OCI-LY7 (cell line): ENCODE measurements around the gene FKBP10. TPM values are rescaled to one million over a fixed set of nuclear protein-coding genes. Genes with fewer than 3 reads are reported as not detected.
A peak's percentile ranks its signal among the peaks of the same experiment; 100 is the strongest.

Experiments used
- BruUV-seq: library from RNA; stranded (reverse); fragments of 400-500 nt; replicated peaks from 2 replicates; lab custom pipeline; 2021; lab: Mats Ljungman, UMichigan
- CTCF ChIA-PET: fragments of 300-600 bp; sonication (Branson Sonifier 250); formaldehyde crosslinking; loops from one replicate; lab custom pipeline; 2022; ENCODE audit warnings: antibody characterized with exemption; ENCODE audit not compliant: unreplicated experiment; lab: Charles Lee
- POLR2A ChIA-PET: fragments of 300-600 bp; sonication (Branson Sonifier 250); formaldehyde crosslinking; loops from one replicate; lab custom pipeline; 2022; ENCODE audit warnings: antibody characterized with exemption; lab: Charles Lee
- DNase-seq: peaks from one replicate; pipeline ENCODE4 v3.0.0-alpha.2; 2015; ENCODE audit warnings: low spot score
- H2AFZ ChIP-seq: fragments of 200-600 bp; sonication (generic), shearing (Covaris generic); 2 replicates; pipeline ENCODE4 v1.6.1; 2014; ENCODE audit warnings: mild to moderate bottlenecking, antibody characterized with exemption, low read length, moderate library complexity
- H3K27ac ChIP-seq: fragments of 200-600 bp; sonication (generic); 2 replicates; pipeline ENCODE4 v1.5.1; 2014; ENCODE audit warnings: mixed run types, low read depth, mild to moderate bottlenecking, moderate library complexity, low read length, inconsistent platforms; ENCODE audit not compliant: poor library complexity, severe bottlenecking
- H3K36me3 ChIP-seq: fragments of 200-600 bp; sonication (generic); 2 replicates; pipeline ENCODE4 v1.6.1; 2014; ENCODE audit warnings: mild to moderate bottlenecking, antibody characterized with exemption, low read length, moderate library complexity, mixed read lengths; ENCODE audit not compliant: insufficient read depth
- H3K4me1 ChIP-seq: fragments of 200-600 bp; sonication (generic); 2 replicates; pipeline ENCODE4 v1.5.1; 2014; ENCODE audit warnings: mild to moderate bottlenecking, low read length; ENCODE audit not compliant: insufficient read depth, poor library complexity, severe bottlenecking
- H3K4me2 ChIP-seq: fragments of 200-600 bp; sonication (generic); 2 replicates; pipeline ENCODE4 v1.6.1; 2014; ENCODE audit warnings: mild to moderate bottlenecking, low read length
- H3K4me3 ChIP-seq: fragments of 200-600 bp; sonication (generic); 2 replicates; pipeline ENCODE4 v1.5.1; 2014; ENCODE audit warnings: mild to moderate bottlenecking, low read depth, low read length; ENCODE audit not compliant: poor library complexity, severe bottlenecking
- H3K79me2 ChIP-seq: fragments of 200-600 bp; sonication (generic); 2 replicates; pipeline ENCODE4 v1.6.1; 2016; ENCODE audit warnings: low read depth, mild to moderate bottlenecking, low read length, moderate library complexity, mixed read lengths; ENCODE audit not compliant: insufficient read depth
- H3K9me2 ChIP-seq: fragments of 200-600 bp; sonication (generic); 2 replicates; pipeline ENCODE4 v1.6.1; 2016; ENCODE audit warnings: mild to moderate bottlenecking, low read length, mixed read lengths; ENCODE audit not compliant: insufficient read depth
- H3K9me3 ChIP-seq: fragments of 200-600 bp; sonication (generic); 2 replicates; pipeline ENCODE4 v1.6.1; 2014; ENCODE audit warnings: mild to moderate bottlenecking, mixed run types, low read length, mixed read lengths
- H4K20me1 ChIP-seq: fragments of 200-600 bp; sonication (generic); 2 replicates; pipeline ENCODE4 v1.6.1; 2014; ENCODE audit warnings: mild to moderate bottlenecking, antibody characterized with exemption, low read length, moderate library complexity, mixed read lengths; ENCODE audit not compliant: insufficient read depth
- EZH2phosphoT487 ChIP-seq: fragments of 200-600 bp; sonication (generic); IDR thresholded peaks from 2 replicates; pipeline ENCODE4 v1.6.1; 2018; ENCODE audit warnings: low read depth, borderline replicate concordance, mild to moderate bottlenecking, mixed run types, antibody characterized with exemption, low read length, moderate library complexity, mixed read lengths
- intact Hi-C: fragments of 100-400 bp; cut with micrococcal nuclease; formaldehyde crosslinking; loops from one replicate; pipeline ENCODE4 v1.10.0; 2022; ENCODE audit not compliant: unreplicated experiment
- total RNA-seq, 2 experiments: library from RNA; depleted of rRNA in 1 of 2; stranded (reverse); fragments of >200 nt in 1 of 2; shearing (Covaris generic) in 1 of 2; gene quantifications; 2 replicates each; pipeline ENCODE4 v1.2.3, GENCODE V29; 2014 to 2022
- TF ChIP-seq, protein P1 (sequence below): fragments of 200-600 bp; sonication (generic); conservative IDR thresholded peaks from 2 replicates; pipeline ENCODE4 v1.5.1; 2014; ENCODE audit warnings: mild to moderate bottlenecking, antibody characterized with exemption, low read length, moderate library complexity, mixed read lengths

FKBP10 gene
- total RNA-seq, 2 experiments from 2014 or later: 1.5 to 7.8 TPM

DNA sequence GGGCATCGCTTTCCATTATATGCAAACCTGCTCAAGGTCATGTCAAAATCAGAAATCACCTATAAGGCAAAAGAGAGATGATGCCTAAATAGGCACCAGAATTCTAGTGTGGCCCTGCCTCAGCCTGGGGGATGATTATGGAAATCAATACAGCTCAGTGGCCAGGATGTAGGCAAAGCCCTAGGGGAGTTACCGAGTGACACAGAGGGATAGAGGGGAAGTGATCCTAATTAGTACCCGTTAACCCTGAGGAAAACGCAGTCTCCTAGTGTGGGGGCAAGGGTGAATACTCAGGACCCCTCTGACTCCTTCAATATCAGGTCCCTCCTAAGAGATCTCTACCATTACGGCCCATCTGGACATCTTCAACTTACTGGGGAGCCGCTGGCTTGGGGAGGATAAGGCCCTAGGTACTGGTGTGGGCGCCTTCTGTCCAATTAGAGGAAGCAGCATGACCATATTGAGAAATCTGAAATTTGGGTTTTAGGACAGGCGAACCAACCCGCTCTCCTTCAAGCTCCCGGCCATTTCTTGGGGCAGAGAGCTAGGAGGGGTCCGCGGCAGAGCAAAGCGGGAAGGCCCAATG is 22.5 kb downstream of the FKBP10 start:
- Histone ChIP-seq H3K9me3 (no peaks in the 10 kb centered on the region), H3K79me2 (no peaks in the 10 kb centered on the region), H2AFZ (no peak overlapping the region), H3K4me1 (no peaks in the 10 kb centered on the region), H4K20me1 (no peaks in the 10 kb centered on the region), H3K4me2 (peak overlapping the region; percentile 28; the same call in 1 of the 2 replicates), H3K36me3 (no peaks in the 10 kb centered on the region), H3K27ac (no peak overlapping the region), H3K4me3 (no peak overlapping the region), H3K9me2 (no peaks in the 10 kb centered on the region)
- ChIA-PET CTCF (no interaction called here), POLR2A (no interaction called here)
- no TSS peak for BruUV-seq
- intact Hi-C loops: no loop called here
- no peak for TF ChIP-seq EZH2phosphoT487
- TF ChIP-seq, protein P1, sequence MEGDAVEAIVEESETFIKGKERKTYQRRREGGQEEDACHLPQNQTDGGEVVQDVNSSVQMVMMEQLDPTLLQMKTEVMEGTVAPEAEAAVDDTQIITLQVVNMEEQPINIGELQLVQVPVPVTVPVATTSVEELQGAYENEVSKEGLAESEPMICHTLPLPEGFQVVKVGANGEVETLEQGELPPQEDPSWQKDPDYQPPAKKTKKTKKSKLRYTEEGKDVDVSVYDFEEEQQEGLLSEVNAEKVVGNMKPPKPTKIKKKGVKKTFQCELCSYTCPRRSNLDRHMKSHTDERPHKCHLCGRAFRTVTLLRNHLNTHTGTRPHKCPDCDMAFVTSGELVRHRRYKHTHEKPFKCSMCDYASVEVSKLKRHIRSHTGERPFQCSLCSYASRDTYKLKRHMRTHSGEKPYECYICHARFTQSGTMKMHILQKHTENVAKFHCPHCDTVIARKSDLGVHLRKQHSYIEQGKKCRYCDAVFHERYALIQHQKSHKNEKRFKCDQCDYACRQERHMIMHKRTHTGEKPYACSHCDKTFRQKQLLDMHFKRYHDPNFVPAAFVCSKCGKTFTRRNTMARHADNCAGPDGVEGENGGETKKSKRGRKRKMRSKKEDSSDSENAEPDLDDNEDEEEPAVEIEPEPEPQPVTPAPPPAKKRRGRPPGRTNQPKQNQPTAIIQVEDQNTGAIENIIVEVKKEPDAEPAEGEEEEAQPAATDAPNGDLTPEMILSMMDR: no peak
- no peak for DNase-seq

DNA sequence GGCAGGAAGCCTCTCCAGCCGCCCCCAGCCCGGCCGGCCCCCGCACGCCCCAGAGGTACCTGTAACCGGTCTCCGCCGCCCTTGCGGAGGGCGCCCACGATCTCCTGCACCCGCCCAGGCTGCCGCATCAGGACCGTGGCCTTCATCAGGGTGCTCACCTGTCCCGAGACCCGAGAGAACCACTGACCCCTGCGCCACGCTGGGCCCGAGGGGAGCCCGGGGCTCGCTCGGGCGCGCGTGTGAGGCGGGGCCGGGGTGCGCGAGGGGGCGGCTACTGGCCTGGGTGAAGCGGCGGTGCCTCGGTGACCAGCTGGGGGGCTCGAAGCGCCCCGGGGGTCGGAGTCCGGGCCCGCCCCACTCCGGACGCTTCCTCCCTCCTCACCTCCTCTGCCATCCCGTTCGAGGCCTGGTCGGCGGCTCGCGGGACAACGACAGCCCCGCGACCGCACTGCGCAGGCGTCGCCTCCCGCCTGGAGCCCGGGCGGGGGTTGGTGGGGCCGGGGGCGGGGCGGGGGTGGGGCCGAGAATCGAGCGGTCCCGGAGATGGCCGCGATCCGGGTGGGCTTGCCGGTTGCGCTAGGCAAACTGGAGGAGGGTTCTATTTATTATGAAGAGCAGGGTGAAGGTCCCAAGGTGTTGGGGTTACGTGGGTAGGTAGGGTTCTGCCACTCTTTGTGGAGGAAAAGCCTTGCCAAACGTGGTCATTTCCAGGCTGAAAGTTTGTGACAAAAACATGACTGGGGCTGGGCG is 23.2 kb downstream of the FKBP10 start, which contains the start of gene NT5C3B:
TSS of gene NT5C3B (minus strand) at position 433 of the 750 bp plus-strand sequence. CDS start at position 394, 39 bp downstream.
- no TSS peak for BruUV-seq
- H3K4me1 ChIP-seq: no peaks in the 10 kb centered on the region
- H3K36me3 ChIP-seq: no peaks in the 10 kb centered on the region
- no peak within 1 kb of the TSS for H3K4me3 ChIP-seq
- POLR2A ChIA-PET: no interaction called here
- H3K9me3 ChIP-seq: no peaks in the 10 kb centered on the region
- H3K79me2 ChIP-seq: no peaks in the 10 kb centered on the region
- DNase-seq: no peak
- CTCF ChIA-PET: no interaction called here
- H3K9me2 ChIP-seq: no peaks in the 10 kb centered on the region
- TF ChIP-seq, protein P1: no peak
- no peak for TF ChIP-seq EZH2phosphoT487
- H3K27ac ChIP-seq: no peak within 1 kb of the TSS
- H2AFZ ChIP-seq: no peak within 1 kb of the TSS
- intact Hi-C loops: no loop called here
- no peaks in the 10 kb centered on the region for H4K20me1 ChIP-seq
- H3K4me2 ChIP-seq: peak within 1 kb of the TSS; percentile 29
